Measurements from ENCODE around the gene ERLIN1.

DNA sequence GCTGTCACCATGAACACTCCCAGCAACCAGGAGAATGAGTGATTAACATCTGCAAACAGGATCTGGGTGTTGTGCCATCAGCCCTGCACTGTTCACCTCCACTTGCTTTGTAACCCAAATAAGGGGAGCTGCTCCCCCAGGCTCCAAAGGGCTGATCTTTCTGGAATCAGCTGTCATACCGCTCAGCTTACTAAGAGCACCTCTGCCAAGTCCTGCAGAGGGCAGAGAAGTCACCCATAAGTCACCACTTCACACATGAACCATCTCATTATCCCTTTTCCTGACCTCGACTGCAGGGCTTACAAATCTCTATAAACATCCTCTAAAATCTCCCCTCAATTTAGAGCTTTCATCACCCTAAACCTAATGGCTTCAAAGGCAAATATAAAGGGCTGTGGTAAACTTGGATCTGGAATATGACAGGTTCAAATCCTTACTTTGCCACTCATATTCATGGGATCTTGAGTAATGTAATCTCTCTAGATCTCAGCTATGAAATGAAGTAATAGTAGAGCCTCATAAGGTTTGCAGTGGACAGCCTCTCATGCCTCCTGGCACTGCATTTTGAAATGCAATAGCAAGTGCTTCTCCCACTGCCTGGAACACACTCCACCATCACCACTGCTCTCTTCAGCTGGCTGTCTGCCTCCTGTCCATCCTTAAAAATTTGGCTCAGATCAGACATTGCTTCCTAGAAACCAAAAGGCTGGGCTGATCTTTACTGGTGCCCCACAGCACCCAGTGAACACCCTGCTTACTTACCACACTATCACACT, 38.8 kb downstream of the ERLIN1 start:
- TF ChIP-seq, protein P1, sequence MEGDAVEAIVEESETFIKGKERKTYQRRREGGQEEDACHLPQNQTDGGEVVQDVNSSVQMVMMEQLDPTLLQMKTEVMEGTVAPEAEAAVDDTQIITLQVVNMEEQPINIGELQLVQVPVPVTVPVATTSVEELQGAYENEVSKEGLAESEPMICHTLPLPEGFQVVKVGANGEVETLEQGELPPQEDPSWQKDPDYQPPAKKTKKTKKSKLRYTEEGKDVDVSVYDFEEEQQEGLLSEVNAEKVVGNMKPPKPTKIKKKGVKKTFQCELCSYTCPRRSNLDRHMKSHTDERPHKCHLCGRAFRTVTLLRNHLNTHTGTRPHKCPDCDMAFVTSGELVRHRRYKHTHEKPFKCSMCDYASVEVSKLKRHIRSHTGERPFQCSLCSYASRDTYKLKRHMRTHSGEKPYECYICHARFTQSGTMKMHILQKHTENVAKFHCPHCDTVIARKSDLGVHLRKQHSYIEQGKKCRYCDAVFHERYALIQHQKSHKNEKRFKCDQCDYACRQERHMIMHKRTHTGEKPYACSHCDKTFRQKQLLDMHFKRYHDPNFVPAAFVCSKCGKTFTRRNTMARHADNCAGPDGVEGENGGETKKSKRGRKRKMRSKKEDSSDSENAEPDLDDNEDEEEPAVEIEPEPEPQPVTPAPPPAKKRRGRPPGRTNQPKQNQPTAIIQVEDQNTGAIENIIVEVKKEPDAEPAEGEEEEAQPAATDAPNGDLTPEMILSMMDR (IDR thresholded peaks at IDR 0.05), result peak in 1 of 4 donors; percentile 22
- no peak for TF ChIP-seq POLR2A (IDR thresholded peaks at IDR 0.05)

Measured in right lobe of liver (tissue), 4 donors.